ENCODE measurements around the gene RFX2.
A peak's percentile ranks its signal among the peaks of the same experiment; 100 is the strongest.
"Not testable (repeated sequence)": the region's sequence is repeated elsewhere in the genome, so short reads cannot be mapped to it uniquely, and the experiment has no call there.

The RFX2 gene

DNA sequence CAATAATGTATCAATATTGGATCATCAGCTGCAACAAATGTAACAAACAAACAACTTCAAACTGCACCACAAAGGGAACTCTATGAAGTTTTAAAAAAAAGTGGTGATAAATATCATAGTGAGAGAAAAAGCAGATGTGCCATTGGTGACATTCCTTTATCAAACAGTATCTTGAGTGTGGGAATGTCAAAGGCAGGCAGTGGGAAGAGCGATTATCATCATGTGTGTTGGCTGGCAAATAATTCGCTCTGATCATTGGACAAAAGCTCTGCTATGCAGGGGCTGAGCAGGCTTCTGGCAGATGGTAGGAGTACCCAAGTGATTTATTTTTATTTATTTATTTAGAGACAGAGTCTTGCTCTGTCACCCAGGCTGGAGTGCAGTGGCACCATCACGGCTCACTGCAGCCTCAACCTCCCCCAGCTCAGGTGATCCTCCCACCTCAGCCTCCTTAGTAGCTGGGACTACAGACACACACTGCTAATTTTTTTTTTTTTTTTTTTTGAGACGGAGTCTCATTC is 76.5 kb downstream of the RFX2 start:
- no peak for DNase-seq

DNA sequence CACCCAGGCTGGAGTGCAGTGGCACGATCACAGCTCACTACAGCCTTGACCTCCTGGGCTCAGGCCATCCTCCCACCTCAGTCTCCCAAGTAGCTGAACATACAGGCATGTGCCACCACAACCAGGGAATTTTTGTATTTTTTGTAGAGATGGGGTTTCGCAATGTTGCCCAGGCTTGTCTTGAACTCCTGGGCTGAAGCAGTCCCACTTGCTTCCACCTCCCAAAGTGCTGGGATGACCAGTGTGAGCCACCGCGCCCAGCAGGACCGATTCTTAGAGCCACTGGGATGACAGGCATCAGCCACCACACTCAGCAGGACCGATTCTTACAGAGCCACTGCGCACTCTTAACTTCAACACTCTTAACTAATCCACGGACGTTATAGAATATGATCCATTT is 77.5 kb downstream of the RFX2 start:
- no peak for DNase-seq

DNA sequence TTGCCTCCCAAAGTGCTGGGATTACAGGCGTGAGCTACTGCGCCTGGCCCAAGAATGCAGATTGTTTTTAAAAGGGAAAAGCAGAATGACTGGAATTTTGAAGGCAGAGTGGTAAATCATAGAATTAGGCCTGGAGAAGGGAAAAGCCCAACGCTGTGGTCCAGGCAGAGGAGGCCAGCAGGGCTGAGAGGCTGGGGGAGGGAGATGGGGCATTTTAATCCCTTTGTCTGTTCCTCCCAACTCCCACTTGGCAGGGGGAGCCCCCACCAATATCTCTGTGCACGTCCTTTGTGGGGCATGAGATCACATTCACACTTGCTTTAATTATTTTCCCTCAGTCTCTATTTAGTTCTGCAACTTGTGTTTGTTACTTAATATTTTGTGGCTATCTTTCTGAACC is 77.9 kb downstream of the RFX2 start:
- DNase-seq, result no peak

DNA sequence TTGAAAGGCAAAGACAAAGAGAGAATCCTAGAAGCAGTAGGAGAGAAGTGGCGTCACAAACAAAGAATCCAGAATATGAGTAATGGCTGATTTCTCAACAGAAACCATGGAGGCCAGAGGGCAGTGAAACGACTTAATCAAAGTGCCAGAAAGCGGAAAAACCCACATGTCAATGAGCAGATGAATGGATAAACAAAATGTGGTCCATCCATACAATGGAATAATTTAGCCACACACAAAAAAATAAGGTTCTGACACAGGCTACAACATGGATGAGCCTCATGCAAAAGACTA is 80.1 kb downstream of the RFX2 start:
- no peak for DNase-seq

DNA sequence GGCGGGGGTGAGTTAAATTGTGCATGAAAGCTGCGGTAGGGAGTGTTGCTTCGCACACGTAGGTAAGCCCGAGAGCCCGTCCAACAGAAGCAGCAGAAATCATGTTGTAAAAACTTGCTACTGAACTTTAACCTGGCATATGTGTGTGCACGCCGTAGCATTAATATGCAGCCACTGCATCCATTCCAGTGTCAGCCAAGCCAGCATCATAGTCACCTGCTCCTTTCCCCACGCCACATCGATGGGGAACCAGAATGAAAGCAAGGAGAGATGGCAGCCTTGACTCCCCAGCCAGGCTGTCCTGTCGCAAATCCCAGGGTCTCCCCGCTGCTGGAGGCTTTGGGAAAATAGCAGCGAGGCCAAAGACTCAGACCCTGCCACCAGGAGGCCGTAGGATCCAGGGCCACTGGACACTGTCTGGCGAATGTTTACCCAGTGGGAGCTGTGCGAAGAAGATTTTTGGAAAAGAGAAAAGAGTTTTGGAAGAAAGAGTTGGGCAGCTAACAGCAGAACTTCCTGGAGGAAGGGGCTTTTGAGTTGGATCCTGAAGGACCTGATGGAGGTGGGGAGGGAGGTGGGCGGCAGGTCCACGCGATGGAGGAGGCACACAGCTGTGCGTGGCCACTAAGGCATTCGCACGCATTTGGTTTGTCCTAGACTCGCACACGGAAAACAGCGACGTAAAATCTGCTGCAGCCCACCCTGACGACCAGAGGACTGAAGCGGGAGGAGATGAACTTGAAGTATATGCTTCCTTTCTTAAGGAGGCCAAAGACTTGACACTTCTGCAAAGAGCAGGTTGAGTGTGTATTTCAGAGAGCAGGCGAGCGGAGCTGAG is 83.7 kb downstream of the RFX2 start:
- DNase-seq, result no peak

DNA sequence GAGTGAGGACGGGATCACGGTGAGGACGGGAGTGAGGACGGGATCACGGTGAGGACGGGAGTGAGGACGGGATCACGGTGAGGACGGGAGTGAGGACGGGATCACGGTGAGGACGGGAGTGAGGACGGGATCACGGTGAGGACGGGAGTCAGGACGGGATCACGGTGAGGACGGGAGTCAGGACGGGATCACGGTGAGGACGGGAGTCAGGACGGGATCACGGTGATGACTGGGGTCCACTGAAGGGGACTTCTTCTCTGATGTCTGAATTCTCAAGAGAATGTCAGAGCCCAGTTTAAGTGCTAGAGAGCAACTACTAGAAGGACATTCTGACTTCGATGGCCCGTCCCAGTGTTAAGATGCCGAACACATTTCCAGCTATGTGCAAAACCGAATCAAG is 85.5 kb downstream of the RFX2 start:
- not testable (repeated sequence) for DNase-seq

DNA sequence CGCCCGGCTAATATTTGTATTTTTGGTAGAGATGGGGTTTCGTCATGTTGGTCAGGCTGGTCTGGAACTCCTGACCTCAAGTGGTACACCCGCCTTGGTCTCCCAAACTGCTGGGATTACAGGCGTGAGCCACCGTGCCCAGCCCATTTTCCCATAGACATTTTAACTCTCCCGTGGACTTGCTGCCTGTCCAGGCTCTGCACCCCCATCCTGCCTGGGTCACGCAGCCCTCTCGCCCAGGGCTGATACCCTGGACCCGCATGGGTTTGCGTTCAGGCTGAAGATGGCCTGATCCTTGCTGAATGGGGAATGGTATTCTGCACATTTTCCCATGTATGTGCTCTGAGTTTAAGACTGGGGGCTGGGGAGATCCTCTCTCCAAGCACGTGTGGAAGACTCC is 86.4 kb downstream of the RFX2 start:
- DNase-seq, result no peak

DNA sequence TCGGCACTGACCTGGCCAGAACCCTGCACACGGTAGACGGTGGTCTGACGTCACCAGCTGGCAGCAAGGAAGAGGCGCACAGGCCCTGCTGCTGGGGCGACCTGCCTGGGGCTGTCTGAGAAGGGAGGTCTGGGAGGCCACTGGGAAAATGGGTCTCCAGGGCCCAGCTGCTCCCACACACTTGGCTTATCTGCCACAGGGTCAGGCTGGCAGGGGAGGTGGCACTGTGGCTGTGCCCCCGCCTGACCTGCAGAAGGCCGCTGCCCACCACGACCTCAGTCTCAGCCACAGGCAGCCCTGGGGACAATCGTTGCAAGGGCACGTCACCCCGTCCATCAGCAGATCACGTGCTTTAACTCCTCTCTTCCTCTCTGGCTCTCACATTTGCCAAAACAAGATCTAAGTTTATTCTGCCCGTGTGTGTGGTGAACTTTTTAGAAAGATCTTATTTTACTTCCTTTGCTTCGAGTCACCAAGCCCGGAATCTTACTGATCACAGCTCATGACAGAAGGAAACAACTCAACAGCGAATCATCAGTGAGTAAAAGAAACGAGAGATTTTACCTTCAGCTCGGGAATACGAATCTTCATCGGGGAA is 87.1 kb downstream of the RFX2 start:
- no peak for DNase-seq

DNA sequence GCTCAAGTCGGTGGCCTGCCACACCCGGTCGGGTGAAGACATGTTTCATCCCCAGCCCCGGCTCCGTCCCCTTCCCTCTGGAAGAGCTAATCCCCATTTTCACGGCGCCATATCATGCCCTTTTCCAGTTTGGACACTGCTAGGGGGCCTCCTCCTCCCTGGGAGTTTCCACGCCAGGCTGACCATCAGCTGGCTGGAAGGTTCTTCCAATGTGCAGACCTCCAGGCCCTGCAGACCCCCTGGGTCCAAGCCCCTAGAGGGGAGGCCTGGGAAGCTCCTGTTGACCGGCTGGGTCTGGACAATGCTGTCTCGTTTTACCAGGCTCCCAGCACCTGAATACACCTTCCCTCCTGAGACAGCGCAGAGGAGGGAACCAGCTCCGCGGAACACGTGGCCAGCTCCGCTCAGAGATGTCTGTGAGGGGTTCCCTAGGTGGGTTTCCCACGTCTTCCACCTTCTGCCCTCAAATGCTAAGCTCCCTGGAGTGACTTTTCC is 87.7 kb downstream of the RFX2 start:
- no peak for DNase-seq

DNA sequence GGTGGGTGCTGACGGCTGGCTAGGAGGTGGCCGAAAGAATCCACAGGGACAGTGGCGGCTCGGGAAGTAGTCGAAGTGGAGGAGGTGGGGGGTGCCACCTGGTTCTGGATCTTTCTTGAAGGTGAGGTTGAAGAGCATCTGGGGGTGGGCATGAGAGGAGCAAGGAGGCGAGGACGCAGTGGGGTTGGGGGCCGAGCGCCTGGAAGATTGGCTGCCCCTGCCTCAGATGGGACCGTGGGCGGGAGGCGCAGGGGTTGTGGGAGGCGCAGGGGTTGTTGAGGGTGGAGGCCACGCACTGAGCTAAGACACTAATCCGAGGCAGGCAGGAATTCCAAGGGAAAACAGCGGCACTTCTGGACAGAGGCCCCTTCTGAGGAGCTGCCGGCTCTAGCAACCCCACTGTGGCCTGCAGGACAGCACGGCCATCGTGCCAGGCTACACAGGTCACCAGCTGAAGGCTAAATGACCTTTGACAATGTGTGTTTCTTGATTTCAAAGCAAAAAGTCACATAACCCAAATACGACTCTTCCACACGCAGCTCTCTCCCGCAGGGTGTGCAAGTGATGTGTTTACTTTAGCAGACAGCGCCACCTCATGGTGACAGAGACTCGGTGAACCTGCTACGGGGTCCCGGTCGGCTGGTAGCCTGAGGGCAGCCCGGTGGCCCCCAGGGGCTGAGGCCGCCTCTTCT is 88.3 kb downstream of the RFX2 start:
- peak; percentile 73 for DNase-seq

DNA sequence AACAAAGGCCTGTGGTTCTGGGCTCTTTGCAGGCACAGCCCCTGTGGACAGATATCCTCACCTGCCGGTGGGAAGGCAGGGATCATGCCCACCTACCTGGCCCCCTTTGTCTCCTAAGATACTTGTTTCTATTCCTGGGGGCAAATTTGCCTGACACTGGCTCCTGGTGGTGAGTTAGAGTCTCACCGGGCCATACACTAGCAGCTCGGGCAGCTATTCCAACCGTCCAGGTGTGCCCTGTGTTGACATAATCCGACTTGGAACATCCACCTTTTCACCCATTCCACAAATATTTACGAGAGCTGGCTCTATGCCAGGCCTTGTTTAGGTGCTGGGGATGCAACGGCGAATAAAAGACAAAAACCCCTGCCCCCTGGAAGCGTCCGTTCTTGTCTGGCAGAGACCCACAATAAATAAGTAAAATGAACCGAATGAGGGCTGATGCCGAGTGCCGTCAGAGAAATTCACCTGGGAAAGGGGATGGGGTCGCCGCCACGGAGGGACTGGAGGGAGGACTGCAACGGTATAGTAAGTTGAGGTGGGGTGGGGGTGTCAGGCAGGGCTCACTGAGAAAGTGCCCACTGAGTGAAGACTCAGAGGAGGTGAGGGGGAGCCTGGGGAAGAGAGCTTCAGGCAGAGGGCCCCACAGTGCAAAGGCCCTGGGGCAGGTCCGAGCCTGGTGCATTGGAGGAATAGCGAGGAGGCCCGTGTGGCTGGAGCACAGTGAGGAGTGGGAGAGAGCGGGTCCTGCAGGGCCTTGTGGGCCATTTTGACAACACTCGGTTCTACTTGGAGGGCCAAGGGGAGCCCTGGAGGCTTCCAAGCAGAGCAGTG is 89.1 kb downstream of the RFX2 start:
- DNase-seq, result no peak

DNA sequence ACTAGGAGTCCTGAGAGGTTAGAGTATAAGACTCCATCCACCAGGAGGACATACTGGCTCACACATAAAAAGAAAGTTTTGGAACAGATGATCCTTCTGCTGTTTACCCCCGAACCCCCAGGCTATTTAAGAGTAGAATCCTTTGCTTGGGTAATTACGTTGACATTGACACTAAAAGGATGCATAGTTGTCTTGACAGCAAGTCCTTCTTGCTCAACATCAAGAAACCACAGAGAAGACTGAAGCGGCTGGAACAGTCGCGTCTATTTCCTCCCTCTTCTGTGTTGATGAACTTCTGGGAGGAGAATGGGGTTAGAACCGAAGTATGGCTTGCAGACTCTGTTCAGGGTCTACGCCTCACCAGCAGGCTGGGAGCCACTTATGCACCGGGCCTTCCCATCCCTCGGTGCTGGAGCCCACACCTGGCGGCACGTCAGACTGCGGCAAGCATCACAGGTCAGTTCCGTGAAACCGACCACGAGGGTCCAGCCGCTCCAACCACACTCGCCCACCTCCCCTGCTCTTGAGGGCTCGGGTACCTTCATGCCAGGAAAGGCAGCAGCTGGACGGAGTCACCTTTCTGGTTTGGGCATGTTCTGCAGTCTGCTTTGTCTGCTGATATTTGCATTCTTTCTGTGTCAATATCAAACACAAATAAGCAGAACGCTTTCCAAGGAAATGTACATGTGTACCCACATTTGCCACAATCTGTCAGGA is 90.0 kb downstream of the RFX2 start:
- no peak for DNase-seq

DNA sequence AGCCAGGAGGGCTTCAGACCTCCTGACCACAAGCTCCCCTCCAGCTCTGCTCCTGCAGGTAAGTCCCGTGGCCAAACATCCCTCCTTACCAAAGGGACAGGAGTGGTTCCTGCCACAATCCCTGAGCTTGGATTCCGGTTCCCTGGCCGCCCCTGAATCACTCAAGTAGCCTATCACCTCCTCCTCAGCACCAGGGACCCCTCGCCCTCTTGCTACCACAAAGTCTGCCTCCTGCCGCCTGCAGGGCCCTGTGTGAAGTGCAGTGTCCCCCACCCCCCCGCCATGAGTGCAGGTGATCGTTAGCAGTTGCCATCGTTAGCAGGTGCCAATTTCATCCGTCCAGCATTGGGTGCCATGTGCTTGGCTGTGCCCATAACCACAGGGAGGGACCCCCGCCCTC is 91.5 kb downstream of the RFX2 start:
- DNase-seq, result peak; percentile 9

DNA sequence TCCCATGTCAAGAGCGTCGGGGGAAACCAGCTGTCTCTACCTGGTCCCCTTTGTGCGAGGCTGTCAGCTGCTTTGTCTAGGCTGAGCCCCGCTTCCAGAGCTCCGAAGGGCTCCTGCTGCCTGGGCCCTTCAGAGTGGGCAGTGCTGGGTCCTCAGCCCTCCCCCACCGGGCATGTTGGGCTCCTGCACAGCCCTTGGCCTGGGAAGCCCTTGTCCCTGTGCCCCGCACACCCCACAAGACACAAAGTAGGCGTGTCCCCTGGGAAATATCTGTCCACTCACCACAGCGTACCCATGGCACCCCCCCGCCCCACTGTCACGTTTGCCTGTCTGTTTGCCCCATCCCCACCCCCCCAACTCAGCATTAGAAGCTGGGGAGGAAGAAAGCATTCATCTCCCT is 92.7 kb downstream of the RFX2 start:
- DNase-seq, result no peak

DNA sequence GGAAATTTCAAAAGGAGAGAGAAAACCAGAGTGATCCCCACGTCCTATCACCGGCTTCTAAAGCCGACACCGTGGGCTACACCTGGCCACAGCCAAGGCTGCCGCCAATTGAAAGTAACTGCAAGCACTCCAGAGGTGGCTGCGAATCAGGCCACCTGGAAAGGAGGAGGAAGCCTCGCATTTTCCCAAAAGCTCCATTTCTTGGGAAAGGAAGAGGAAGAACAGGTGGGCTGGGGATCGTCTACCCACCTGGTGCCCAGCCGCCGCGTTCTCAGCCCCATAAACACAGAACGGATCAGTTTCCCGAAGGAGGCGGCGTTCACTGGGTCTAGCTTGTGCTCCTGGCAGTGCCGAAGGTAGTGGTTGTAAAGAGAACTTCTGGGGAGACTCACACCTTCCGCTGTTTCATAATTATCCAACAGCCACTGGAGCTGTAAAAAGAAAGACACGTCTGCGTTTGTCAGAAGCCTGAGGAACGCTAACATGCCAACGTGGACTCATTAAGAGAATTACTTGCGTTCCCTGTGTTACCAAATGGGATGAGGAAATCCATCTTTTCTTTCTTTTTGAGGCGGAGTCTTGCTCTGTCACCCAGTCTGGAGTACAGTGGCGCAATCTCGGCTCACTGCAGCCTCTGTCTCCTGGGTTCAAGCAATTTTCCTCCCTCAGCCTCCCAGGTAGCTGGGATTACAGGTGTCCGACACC is 94.3 kb downstream of the RFX2 start:
- no peak for DNase-seq

DNA sequence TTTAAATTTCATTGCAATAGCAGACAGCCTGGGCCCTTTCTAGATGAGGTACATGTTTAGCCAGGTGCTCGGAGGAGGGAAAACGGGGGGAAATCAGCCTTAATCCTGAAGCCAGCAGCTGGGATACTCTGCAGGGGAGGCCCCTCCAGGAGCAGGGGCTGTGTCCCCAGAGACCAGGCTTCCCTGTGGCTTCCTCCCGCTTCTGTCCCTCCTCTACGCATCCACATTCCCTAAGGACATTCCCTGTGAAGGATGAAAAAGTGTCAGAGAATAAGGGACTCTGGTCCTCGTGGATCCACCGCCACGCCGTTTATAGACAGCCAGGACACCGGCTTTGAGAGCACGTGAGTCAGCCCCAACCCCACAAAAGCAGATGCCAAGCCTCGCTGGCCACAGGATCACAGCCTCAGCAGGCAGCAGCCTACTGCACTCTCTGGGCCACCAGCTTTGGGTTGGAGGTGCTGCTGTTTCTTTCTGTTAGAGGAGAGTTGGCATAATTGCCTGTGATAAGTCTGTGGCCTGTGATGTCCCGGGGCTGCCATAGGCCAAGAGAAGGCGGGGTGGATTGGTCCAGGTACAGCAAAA is 95.7 kb downstream of the RFX2 start:
- DNase-seq, result no peak

DNA sequence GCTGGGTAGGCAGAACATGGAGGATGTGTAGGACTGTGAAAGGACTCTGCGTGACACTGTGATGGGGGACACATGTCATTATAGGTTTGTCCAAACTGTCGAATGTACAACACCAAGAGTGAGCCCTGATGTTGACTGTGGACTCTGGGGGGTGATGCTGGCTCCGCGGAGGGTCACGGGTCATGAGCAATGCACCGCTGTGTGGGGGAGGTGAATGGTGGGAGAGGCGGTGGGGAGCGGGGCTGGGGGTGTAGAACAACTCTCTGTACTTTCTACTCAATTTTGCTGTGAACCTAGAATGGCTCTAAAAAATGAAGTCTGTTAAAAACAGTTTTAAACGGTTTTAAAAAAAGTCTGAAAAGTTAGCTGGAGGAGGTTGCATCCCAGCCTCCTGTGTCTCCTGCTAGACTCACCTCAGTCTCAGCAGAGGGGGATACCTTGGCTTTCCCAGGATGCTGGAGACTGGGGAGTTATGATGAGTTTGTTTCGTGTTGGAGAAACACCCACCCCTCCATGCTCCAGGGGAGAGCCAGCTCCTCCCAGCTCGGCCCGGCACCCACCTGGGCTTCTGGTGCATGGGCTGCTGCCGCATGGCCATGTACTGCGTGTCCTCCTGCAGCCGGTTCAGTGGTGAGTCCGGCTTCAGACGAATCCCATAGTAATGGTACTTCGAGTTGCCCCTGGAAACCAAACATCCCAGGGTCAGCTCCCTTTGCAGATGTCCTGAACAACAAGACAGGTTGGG is 97.7 kb downstream of the RFX2 start:
- no peak for DNase-seq

DNA sequence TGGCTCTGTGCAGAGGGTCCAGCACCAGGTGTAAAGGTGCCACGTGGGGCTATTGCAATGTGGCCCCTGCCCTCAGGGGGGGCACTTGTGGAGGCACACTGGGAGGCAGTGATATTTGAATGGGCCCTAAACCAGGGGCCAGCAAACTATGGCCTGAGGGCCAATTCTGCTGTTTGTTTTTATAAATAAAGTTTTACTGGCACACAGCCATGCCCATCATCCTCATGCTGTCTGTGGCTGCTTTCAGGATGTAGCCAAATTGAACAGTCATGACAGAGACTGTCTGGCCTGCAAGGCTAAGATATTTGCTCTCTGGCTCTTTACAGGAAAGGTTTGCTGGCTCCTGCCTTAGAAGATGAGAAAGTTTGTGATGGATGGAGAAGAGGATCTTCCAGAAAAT is 98.5 kb downstream of the RFX2 start:
- no peak for DNase-seq

DNA sequence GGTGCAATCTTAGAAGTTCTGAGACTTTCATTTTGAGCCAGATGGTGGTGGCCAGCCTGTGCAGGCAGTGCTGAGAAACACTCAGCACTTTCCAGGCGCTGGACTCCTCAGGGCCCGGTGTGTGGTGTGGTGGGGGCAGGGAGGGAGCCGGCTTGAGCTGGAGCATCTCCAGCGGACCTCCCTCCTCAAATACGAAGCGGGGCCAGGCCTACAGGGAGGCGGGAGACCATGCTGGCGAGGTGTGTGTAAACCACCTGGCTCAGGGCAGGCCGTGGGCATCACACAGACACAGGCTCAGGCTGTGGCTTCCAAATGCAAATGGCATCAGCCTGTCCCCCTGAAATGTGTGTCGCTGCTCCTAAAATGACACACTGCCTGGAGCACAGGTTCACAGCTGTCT is 99.1 kb downstream of the RFX2 start:
- no peak for DNase-seq

DNA sequence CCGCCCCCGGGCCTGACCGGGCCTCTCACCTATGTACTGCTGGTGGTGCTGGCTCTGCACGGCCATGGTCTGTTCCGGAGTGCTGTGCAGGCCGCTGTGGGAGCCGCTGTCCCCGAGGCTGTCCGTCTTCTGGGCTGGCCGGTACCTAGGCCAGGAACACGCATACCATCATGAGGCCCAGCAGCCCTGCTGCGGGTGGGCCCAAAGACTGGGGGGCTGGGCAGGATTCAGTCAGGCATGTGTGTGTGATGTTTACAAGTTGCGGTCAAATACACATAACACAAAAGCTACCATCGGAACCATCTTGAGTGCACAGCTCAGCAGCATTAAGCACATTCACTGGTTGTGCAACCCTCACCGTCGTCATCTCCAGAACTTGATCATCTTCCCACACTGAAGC is 100.2 kb downstream of the RFX2 start:
- DNase-seq, result no peak

DNA sequence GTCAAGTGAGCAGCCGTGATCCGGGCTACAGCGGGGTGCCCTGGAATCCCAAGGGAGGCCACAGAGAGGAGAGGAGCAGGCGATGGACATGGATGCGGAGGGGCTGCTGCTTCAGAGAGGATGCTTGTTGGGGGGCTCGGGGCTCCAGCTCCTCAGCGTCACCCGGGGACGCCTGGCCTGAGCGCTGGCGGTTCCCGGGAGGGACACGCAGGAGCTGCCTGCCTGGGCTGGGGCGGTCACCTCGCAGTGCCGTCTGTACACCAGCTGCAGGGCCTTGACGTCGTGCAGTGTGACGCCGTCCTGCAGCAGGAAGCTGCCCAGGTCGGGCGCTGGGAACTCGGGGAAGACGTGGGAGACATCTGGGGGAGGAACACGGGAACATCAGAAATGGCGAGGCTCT is 102.4 kb downstream of the RFX2 start:
- DNase-seq, result no peak
